Measurements from ENCODE around the gene SLC38A5. TPM values are rescaled to one million over a fixed set of nuclear protein-coding genes. Genes with fewer than 3 reads are reported as not detected.

Gene SLC38A5
- total RNA-seq, 4 donors from 2014 or later = 0.46 to 0.69 TPM; not detected in 2

GRCh38 chrX:48496660-48497059 lies 26.6 kb upstream of the SLC38A5 start:
- intact Hi-C loops (cut with DNase I; ENCODE audit: low total_unique reads) = no loop called here
- Histone ChIP-seq H3K36me3 (no peaks in the 10 kb centered on the region), H3K4me1 (no peaks in the 10 kb centered on the region), H3K27ac (no peak overlapping the region), H3K27me3 (no peaks in the 10 kb centered on the region), H3K9me3 (no peaks in the 10 kb centered on the region), H3K4me3 (no peak overlapping the region)
- ATAC-seq (no peak), DNase-seq (no peak)
- in situ Hi-C loops (cut with MboI; ENCODE audit: low sequenced_read_pairs in 4 of 4) = loop anchor here in 1 of 4 donors (25.0 kb wide), 1 partner anchor 409 kb away; no protein-coding TSS in a partner anchor
- no peak for TF ChIP-seq CTCF (IDR thresholded peaks at IDR 0.05 in 4 of 5, conservative IDR thresholded peaks at IDR 0.05 in 1 of 5)
- TF ChIP-seq POLR2A (IDR thresholded peaks at IDR 0.05) = no peak

GRCh38 chrX:48493890-48494364 lies 23.9 kb upstream of the SLC38A5 start:
- Histone ChIP-seq H3K4me3 (no peak overlapping the region), H3K4me1 (no peaks in the 10 kb centered on the region), H3K27me3 (no peaks in the 10 kb centered on the region), H3K36me3 (no peaks in the 10 kb centered on the region), H3K27ac (no peak overlapping the region), H3K9me3 (no peaks in the 10 kb centered on the region)
- ATAC-seq (no peak), DNase-seq (no peak)
- in situ Hi-C loops (cut with MboI; ENCODE audit: low sequenced_read_pairs in 4 of 4) (loop anchor here in 1 of 4 donors (25.0 kb wide), 1 partner anchor 407 kb away; no protein-coding TSS in a partner anchor), intact Hi-C loops (cut with DNase I; ENCODE audit: low total_unique reads) (no loop called here)
- no peak for TF ChIP-seq POLR2A (IDR thresholded peaks at IDR 0.05)
- no peak for TF ChIP-seq CTCF (IDR thresholded peaks at IDR 0.05 in 4 of 5, conservative IDR thresholded peaks at IDR 0.05 in 1 of 5)

- ATAC-seq = no peak
- in situ Hi-C loops (cut with MboI; ENCODE audit: low sequenced_read_pairs in 4 of 4) = loop anchor here in 1 of 4 donors (25.0 kb wide), 1 partner anchor 405 kb away; no protein-coding TSS in a partner anchor
- intact Hi-C loops (cut with DNase I; ENCODE audit: low total_unique reads) = no loop called here
Observed at GRCh38 chrX:48492293-48492910, 22.3 kb upstream of the SLC38A5 start.

GRCh38 chrX:48491809-48492208 lies 21.7 kb upstream of the SLC38A5 start:
- no peaks in the 10 kb centered on the region for H3K27me3 ChIP-seq
- TF ChIP-seq POLR2A (IDR thresholded peaks at IDR 0.05) = no peak
- no peak for TF ChIP-seq CTCF (IDR thresholded peaks at IDR 0.05 in 4 of 5, conservative IDR thresholded peaks at IDR 0.05 in 1 of 5)
- H3K36me3 ChIP-seq = no peaks in the 10 kb centered on the region
- intact Hi-C loops (cut with DNase I; ENCODE audit: low total_unique reads) (no loop called here), in situ Hi-C loops (cut with MboI; ENCODE audit: low sequenced_read_pairs in 4 of 4) (loop anchor here in 1 of 4 donors (25.0 kb wide), 1 partner anchor 405 kb away; no protein-coding TSS in a partner anchor)
- DNase-seq = no peak
- no peak for ATAC-seq
- no peak overlapping the region for H3K4me3 ChIP-seq
- H3K4me1 ChIP-seq = no peaks in the 10 kb centered on the region
- H3K9me3 ChIP-seq = no peaks in the 10 kb centered on the region
- no peak overlapping the region for H3K27ac ChIP-seq

More at GRCh38 chrX:48492293-48492910, 22.3 kb upstream of the SLC38A5 start:
- no peaks in the 10 kb centered on the region for H3K9me3 ChIP-seq
- no peak overlapping the region for H3K4me3 ChIP-seq
- H3K4me1 ChIP-seq = no peaks in the 10 kb centered on the region
- H3K27ac ChIP-seq = no peak overlapping the region
- TF ChIP-seq CTCF (IDR thresholded peaks at IDR 0.05 in 4 of 5, conservative IDR thresholded peaks at IDR 0.05 in 1 of 5) = no peak
- no peak for TF ChIP-seq POLR2A (IDR thresholded peaks at IDR 0.05)
- DNase-seq = no peak
- no peaks in the 10 kb centered on the region for H3K27me3 ChIP-seq
- no peaks in the 10 kb centered on the region for H3K36me3 ChIP-seq

Measured in gastrocnemius medialis (tissue), 4 donors.